Esophagus (tissue), 2 donors: Measurements from ENCODE around the gene TIMM22. TPM values are rescaled to one million over a fixed set of nuclear protein-coding genes. Genes with fewer than 3 reads are reported as not detected.

Experiments used
- H3K27ac ChIP-seq, 2 donors: one replicate each; pipeline ENCODE4 v1.5.1; 2013; ENCODE audit warnings: low read depth in 2 of 2, mild to moderate bottlenecking in 2 of 2, inconsistent platforms in 1 of 2, low read length in 1 of 2, moderate library complexity in 1 of 2
- H3K27me3 ChIP-seq, 2 donors: one replicate each; pipeline ENCODE4 v1.6.1; 2013; ENCODE audit warnings: low read length in 2 of 2, control low read depth in 1 of 2, mild to moderate bottlenecking in 1 of 2; ENCODE audit not compliant: insufficient read depth in 2 of 2, control insufficient read depth in 1 of 2
- H3K36me3 ChIP-seq, 2 donors: one replicate each; pipeline ENCODE4 v1.6.1; 2013; ENCODE audit warnings: low read length in 1 of 2; ENCODE audit not compliant: control insufficient read depth in 2 of 2, insufficient read depth in 2 of 2
- H3K4me1 ChIP-seq, 2 donors: one replicate each; pipeline ENCODE4 v1.6.1; 2013; ENCODE audit warnings: low read length in 1 of 2; ENCODE audit not compliant: control insufficient read depth in 2 of 2, insufficient read depth in 2 of 2
- H3K4me3 ChIP-seq, 2 donors: one replicate each; pipeline ENCODE4 v1.5.1; 2013; ENCODE audit warnings: low read length in 2 of 2, mild to moderate bottlenecking in 2 of 2, low read depth in 1 of 2, moderate library complexity in 1 of 2
- H3K9me3 ChIP-seq, 2 donors: one replicate each; pipeline ENCODE4 v1.6.1; 2013; ENCODE audit warnings: mild to moderate bottlenecking in 2 of 2, low read depth in 1 of 2, low read length in 1 of 2, moderate library complexity in 1 of 2; ENCODE audit not compliant: control insufficient read depth in 2 of 2, insufficient read depth in 1 of 2
- WGBS, 2 donors: extraction: QIAGEN DNeasy Blood & Tissue Kit; methylation state at CpG; one replicate each; pipeline ENCODE4 v1.1.7; 2013; 5-methylcytosine and 5-hydroxymethylcytosine counted together
- polyA plus RNA-seq, 2 donors: library from polyadenylated mRNA; stranded (reverse); fragments of 200-250 nt; gene quantifications; one replicate each; pipeline ENCODE4 v1.2.3, GENCODE V29; 2013
- donor health status: healthy with polysubstance abuse.
- donor health status: Bipolar disorder and iron deficiency.

Gene TIMM22
- polyA plus RNA-seq, 2 donors: 5.0 to 9.3 TPM

GRCh38 chr17:957856-958421 is 39.0 kb upstream of the TIMM22 start:
- peaks cover 0 to 5% of the 10 kb centered on the region in 2 donors for H3K4me1 ChIP-seq
- WGBS, 2 donors: 72 to 77% methylated on average over 20 of the region's 20 CpGs
- H3K36me3 ChIP-seq: no peaks in the 10 kb centered on the region
- no peak overlapping the region for H3K4me3 ChIP-seq
- H3K9me3 ChIP-seq: no peaks in the 10 kb centered on the region
- no peaks in the 10 kb centered on the region for H3K27me3 ChIP-seq
- H3K27ac ChIP-seq: peak overlapping the region; percentile 26 to 57

- H3K4me3 ChIP-seq: no peak overlapping the region
- 89 to 92% methylated on average over 31 of the region's 31 CpGs for WGBS, 2 donors
- no peak overlapping the region for H3K27ac ChIP-seq
Measured at GRCh38 chr17:958712-959451, 38.0 kb upstream of the TIMM22 start.

GRCh38 chr17:962166-962565 is 34.8 kb upstream of the TIMM22 start:
- Histone ChIP-seq H3K27me3 (no peaks in the 10 kb centered on the region), H3K27ac (no peak overlapping the region), H3K4me1 (peaks cover 0 to 6% of the 10 kb centered on the region in 2 donors), H3K9me3 (no peaks in the 10 kb centered on the region), H3K36me3 (no peaks in the 10 kb centered on the region), H3K4me3 (no peak overlapping the region)
- WGBS, 2 donors: 72 to 79% methylated on average over 8 of the region's 8 CpGs

More at GRCh38 chr17:958712-959451, 38.0 kb upstream of the TIMM22 start:
- Histone ChIP-seq H3K9me3 (no peaks in the 10 kb centered on the region), H3K36me3 (no peaks in the 10 kb centered on the region), H3K4me1 (peaks cover 0 to 5% of the 10 kb centered on the region in 2 donors), H3K27me3 (no peaks in the 10 kb centered on the region)

GRCh38 chr17:962670-963069 is 34.3 kb upstream of the TIMM22 start:
- Histone ChIP-seq H3K27ac (no peak overlapping the region), H3K27me3 (no peaks in the 10 kb centered on the region), H3K36me3 (no peaks in the 10 kb centered on the region), H3K4me1 (peaks cover 0 to 6% of the 10 kb centered on the region in 2 donors), H3K9me3 (no peaks in the 10 kb centered on the region), H3K4me3 (no peak overlapping the region)
- WGBS, 2 donors: 87 to 89% methylated on average over 11 of the region's 11 CpGs

GRCh38 chr17:964876-965275 is 32.1 kb upstream of the TIMM22 start:
- peak overlapping the region in 1 of 2 donors; percentile 34 for H3K27ac ChIP-seq
- H3K9me3 ChIP-seq: no peaks in the 10 kb centered on the region
- H3K27me3 ChIP-seq: no peaks in the 10 kb centered on the region
- H3K36me3 ChIP-seq: peaks cover 0 to 3% of the 10 kb centered on the region in 2 donors
- H3K4me1 ChIP-seq: peaks cover 0 to 3% of the 10 kb centered on the region in 2 donors
- WGBS, 2 donors: 68 to 71% methylated on average over 14 of the region's 14 CpGs
- no peak overlapping the region for H3K4me3 ChIP-seq

GRCh38 chr17:965311-965989 is 31.5 kb upstream of the TIMM22 start:
- peaks cover 0 to 3% of the 10 kb centered on the region in 2 donors for H3K36me3 ChIP-seq
- H3K27ac ChIP-seq: peak overlapping the region in 1 of 2 donors; percentile 34
- H3K9me3 ChIP-seq: no peaks in the 10 kb centered on the region
- peaks cover 0 to 3% of the 10 kb centered on the region in 2 donors for H3K4me1 ChIP-seq
- H3K27me3 ChIP-seq: no peaks in the 10 kb centered on the region
- WGBS, 2 donors: 66 to 75% methylated on average over 12 of the region's 12 CpGs
- no peak overlapping the region for H3K4me3 ChIP-seq

- Histone ChIP-seq H3K9me3 (no peaks in the 10 kb centered on the region), H3K27ac (no peak overlapping the region), H3K4me1 (peaks cover 0 to 3% of the 10 kb centered on the region in 2 donors), H3K27me3 (no peaks in the 10 kb centered on the region), H3K36me3 (peaks cover 0 to 3% of the 10 kb centered on the region in 2 donors), H3K4me3 (no peak overlapping the region)
- 94% methylated on average over 9 of the region's 9 CpGs for WGBS, 2 donors
Measured at GRCh38 chr17:967122-967521, 29.8 kb upstream of the TIMM22 start.

- no peak overlapping the region for H3K4me3 ChIP-seq
- H3K27ac ChIP-seq: peak overlapping the region; percentile 33 to 38
- H3K36me3 ChIP-seq: peaks cover 0 to 3% of the 10 kb centered on the region in 2 donors
- H3K4me1 ChIP-seq: peaks cover 2 to 3% of the 10 kb centered on the region in 2 donors
- 70 to 72% methylated on average over 24 of the region's 24 CpGs for WGBS, 2 donors
- H3K9me3 ChIP-seq: no peaks in the 10 kb centered on the region
- H3K27me3 ChIP-seq: no peaks in the 10 kb centered on the region
Measured at GRCh38 chr17:968812-969730, 27.9 kb upstream of the TIMM22 start.

GRCh38 chr17:969811-970355 is 27.0 kb upstream of the TIMM22 start:
- no peak overlapping the region for H3K4me3 ChIP-seq
- peaks cover 2 to 3% of the 10 kb centered on the region in 2 donors for H3K4me1 ChIP-seq
- H3K27me3 ChIP-seq: no peaks in the 10 kb centered on the region
- H3K27ac ChIP-seq: peak overlapping the region; percentile 38 to 61
- WGBS, 2 donors: 48 to 61% methylated on average over 18 of the region's 18 CpGs
- H3K9me3 ChIP-seq: no peaks in the 10 kb centered on the region
- H3K36me3 ChIP-seq: peaks cover 0 to 3% of the 10 kb centered on the region in 2 donors
